Activated CD8-positive, alpha-beta memory T cell treated with anti-CD3 and anti-CD28 coated beads, Interleukin-2, amount 10 ng/mL, durations not matched to agents 7 days and 5 days (primary cell): ENCODE results near the gene PIP4K2B. TPM values are rescaled to one million over a fixed set of nuclear protein-coding genes. Genes with fewer than 3 reads are reported as not detected.

ENCODE experiments used
- ATAC-seq: fragments of 150-1000 bp; cut with Tn5 transposase; one replicate; pipeline ENCODE4 v1.10.0; 2021; ENCODE audit warnings: moderate library complexity
- CTCF ChIA-PET: fragments of 350-600 bp; sonication (Branson Sonifier 250); formaldehyde crosslinking; loops from one replicate; lab custom pipeline; 2021; ENCODE audit warnings: antibody characterized with exemption; lab: Charles Lee
- DNase-seq: peaks from one replicate; pipeline ENCODE4 v3.0.0-alpha.2; 2020
- H3K27ac Mint-ChIP-seq: one replicate; pipeline ENCODE4 v1.8.0; 2021; ENCODE audit warnings: mild to moderate bottlenecking, mixed read lengths
- H3K27me3 Mint-ChIP-seq: one replicate; pipeline ENCODE4 v1.8.0; 2021; ENCODE audit warnings: mixed read lengths
- H3K36me3 Mint-ChIP-seq: one replicate; pipeline ENCODE4 v1.8.0; 2021; ENCODE audit warnings: mild to moderate bottlenecking, mixed read lengths
- H3K4me1 Mint-ChIP-seq: one replicate; pipeline ENCODE4 v1.8.0; 2021; ENCODE audit warnings: mixed read lengths
- H3K4me3 Mint-ChIP-seq: one replicate; pipeline ENCODE4 v1.8.0; 2021; ENCODE audit warnings: mild to moderate bottlenecking, moderate library complexity, mixed read lengths
- H3K9me3 Mint-ChIP-seq: one replicate; pipeline ENCODE4 v1.8.0; 2022; ENCODE audit warnings: low read depth, mixed read lengths
- total RNA-seq, 2 experiments: library from RNA; stranded (reverse); gene quantifications; one replicate each; pipeline ENCODE4 v1.2.3, GENCODE V29; 2021

The PIP4K2B gene
- total RNA-seq: 10 to 100 TPM; 37.6 TPM

DNA sequence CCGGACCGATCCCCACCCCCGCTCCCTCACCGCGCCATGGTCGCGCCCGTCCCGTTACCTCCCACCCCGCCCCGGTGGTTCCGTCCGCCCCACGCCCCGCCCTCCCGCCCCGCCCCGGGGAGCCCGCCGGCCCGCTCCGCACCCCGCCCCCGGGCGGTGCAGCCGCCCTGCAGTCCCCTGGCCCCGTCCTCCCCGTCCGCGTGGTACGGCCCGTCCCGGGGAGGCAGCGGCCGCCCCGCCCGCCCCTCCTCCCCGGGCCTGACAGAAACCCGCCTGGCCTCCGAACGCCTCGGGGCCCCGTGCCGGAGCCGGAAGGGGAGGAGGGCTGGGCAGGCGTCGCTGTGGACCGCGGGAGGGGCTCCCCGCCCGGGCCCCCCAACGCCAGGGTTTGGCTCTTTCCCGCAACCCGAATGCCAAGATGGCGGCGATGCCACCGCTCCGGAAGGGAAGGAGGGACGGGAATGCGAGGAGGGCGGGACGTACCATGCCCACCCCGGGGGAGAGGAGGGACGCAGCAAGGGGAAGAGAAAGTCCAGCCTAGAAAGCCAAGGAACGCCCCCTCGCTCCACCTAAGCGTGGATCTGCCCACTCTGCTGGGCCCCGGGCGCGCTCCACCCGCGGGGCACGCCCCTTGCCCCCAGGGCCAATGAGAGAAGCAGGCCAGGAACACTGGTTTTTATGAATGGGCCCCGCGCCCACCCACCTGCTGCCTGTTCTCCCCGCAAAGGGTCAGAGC lies at the start of gene PIP4K2B:
PIP4K2B (minus strand) TSS at position 56 of the 736 bp plus-strand sequence. CDS start 132 bp downstream, outside the sequence.
- peak; percentile 85 for ATAC-seq
- CTCF ChIA-PET: interaction anchor here (0.5 to 0.9 kb wide), 2 partner anchors 12 to 100 kb away, joined by 3 read pairs; no protein-coding TSS in a partner anchor
- peaks cover 33% of the 10 kb centered on the region for H3K36me3 Mint-ChIP-seq

DNA sequence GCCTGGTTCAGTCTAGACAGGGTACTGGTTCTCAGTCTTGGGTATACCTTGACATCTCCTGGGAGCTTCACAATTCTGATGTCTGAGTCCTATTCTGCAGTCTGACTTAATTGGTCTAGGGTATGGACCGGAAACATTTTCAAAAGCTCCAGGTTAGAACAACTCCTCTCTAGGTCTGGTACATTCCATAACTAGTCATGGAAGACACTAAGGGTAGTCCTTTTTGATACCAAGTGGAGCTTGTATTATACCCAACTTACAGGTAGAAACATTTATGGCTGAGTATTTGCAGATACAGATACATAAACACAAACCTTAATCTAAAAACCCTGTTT lies 49.2 kb upstream of the PIP4K2B start:
- ATAC-seq: no peak
- H3K36me3 Mint-ChIP-seq: peaks cover 61% of the 10 kb centered on the region
- no peak for DNase-seq
- H3K4me1 Mint-ChIP-seq: peaks cover 35% of the 10 kb centered on the region
- H3K9me3 Mint-ChIP-seq: no peaks in the 10 kb centered on the region
- no peak overlapping the region for H3K4me3 Mint-ChIP-seq
- no peak overlapping the region for H3K27ac Mint-ChIP-seq
- no peaks in the 10 kb centered on the region for H3K27me3 Mint-ChIP-seq
- CTCF ChIA-PET: no interaction called here

More for the DNA sequence above, at the start of gene PIP4K2B:
- Mint-ChIP-seq H3K9me3 (no peaks in the 10 kb centered on the region), H3K27ac (peak within 1 kb of the TSS; percentile 79), H3K27me3 (no peaks in the 10 kb centered on the region), H3K4me3 (peak within 1 kb of the TSS; percentile 90), H3K4me1 (peaks cover 35% of the 10 kb centered on the region)
- DNase-seq: peak; percentile 94

DNA sequence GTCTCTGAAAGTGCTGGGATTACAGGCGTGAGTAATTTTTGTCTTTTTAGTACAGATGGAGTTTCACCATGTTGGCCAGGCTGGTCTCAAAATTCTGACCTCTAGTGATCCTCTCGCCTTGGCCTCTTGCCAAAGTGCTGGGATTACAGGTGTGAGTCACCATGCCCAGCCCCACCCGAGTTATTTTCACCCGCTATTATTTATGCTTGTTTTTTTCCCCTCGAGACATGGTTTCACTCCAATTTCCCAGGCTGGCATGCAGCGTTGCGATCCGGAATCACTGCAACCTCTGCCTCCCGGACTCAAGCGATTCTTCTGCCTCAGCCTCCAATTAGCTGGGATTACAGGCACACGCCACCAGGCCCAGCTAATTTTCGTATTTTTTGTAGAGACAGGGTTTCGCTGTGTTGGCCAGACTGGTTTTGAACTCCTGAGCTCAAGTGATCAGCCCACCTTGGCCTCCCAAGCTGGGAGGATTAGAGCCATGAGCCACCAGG lies 45.0 kb upstream of the PIP4K2B start:
- Mint-ChIP-seq H3K4me1 (peaks cover 9% of the 10 kb centered on the region), H3K27me3 (no peaks in the 10 kb centered on the region), H3K9me3 (no peaks in the 10 kb centered on the region), H3K4me3 (no peak overlapping the region), H3K27ac (no peak overlapping the region), H3K36me3 (peaks cover 22% of the 10 kb centered on the region)
- CTCF ChIA-PET: no interaction called here
- no peak for DNase-seq
- no peak for ATAC-seq

GRCh38 chr17:38825762-38826247 lies 26.4 kb upstream of the PIP4K2B start:
- Mint-ChIP-seq H3K9me3 (no peaks in the 10 kb centered on the region), H3K4me3 (peak overlapping the region; percentile 96), H3K27me3 (no peaks in the 10 kb centered on the region), H3K36me3 (peaks cover 7% of the 10 kb centered on the region), H3K4me1 (peaks cover 28% of the 10 kb centered on the region), H3K27ac (peak overlapping the region; percentile 100)
- ATAC-seq (no peak), DNase-seq (no peak)
- CTCF ChIA-PET: interaction anchor here (0.7 to 1.7 kb wide), 2 partner anchors 14 to 28 kb away, joined by 4 to 6 read pairs; partner anchors contain the start of gene RPL23

GRCh38 chr17:38824899-38825761 lies 25.8 kb upstream of the PIP4K2B start, which contains the start of gene CWC25:
CWC25 (minus strand) TSS chr17:38825321; CDS start chr17:38825183, 138 bp downstream.
- Mint-ChIP-seq H3K27ac (peak within 1 kb of the TSS; percentile 100), H3K27me3 (no peaks in the 10 kb centered on the region), H3K36me3 (peaks cover 14% of the 10 kb centered on the region), H3K4me3 (peak within 1 kb of the TSS; percentile 96), H3K9me3 (no peaks in the 10 kb centered on the region), H3K4me1 (peaks cover 28% of the 10 kb centered on the region)
- ATAC-seq (peak; percentile 83), DNase-seq (peak; percentile 96)
- CTCF ChIA-PET: interaction anchor here (0.7 to 1.7 kb wide), 4 partner anchors 13 to 46 kb away, joined by 3 to 6 read pairs (median 4); partner anchors contain the start of gene RPL23

DNA sequence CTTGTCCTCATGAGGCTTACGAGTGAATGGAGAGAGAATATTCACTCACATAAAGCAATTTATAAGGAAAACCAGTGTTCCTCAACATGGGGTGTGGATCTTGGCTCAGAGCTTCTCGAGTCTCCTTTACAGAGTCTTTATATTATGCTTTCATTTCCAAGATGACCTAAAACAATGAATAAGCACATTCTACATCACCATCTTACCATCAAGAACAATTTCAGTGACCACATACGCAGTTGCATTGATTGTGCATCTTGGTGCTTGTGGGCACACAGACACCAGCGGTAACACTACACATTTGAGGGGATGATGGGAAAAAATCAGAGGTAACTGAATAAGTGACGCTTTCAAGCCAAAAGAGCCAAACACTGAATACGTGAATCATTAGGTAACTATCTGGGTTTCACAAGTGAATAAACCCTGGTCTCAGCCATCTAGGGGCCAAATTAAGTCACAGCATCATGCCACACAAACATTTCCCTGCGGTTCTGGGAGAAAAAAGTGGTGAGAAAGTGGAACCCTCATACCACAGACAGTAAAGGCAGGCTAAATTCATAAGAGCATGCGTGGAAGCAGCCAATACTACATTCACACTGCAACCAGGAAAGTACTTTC lies 16.3 kb upstream of the PIP4K2B start:
- peaks cover 16% of the 10 kb centered on the region for H3K4me1 Mint-ChIP-seq
- DNase-seq (peak; percentile 69), ATAC-seq (peak; percentile 74)
- no peak overlapping the region for H3K4me3 Mint-ChIP-seq
- CTCF ChIA-PET: no interaction called here
- H3K27ac Mint-ChIP-seq: peak overlapping the region; percentile 71
- H3K36me3 Mint-ChIP-seq: peaks cover 29% of the 10 kb centered on the region
- no peaks in the 10 kb centered on the region for H3K27me3 Mint-ChIP-seq
- no peaks in the 10 kb centered on the region for H3K9me3 Mint-ChIP-seq

- H3K4me3 Mint-ChIP-seq: no peak overlapping the region
- H3K36me3 Mint-ChIP-seq: peaks cover 42% of the 10 kb centered on the region
- H3K4me1 Mint-ChIP-seq: no peaks in the 10 kb centered on the region
- ATAC-seq (no peak), DNase-seq (no peak)
- CTCF ChIA-PET: no interaction called here
- no peaks in the 10 kb centered on the region for H3K27me3 Mint-ChIP-seq
- no peaks in the 10 kb centered on the region for H3K9me3 Mint-ChIP-seq
- H3K27ac Mint-ChIP-seq: no peak overlapping the region
These were observed 10.5 kb upstream of the PIP4K2B start for GRCh38 chr17:38809828-38810227.

DNA sequence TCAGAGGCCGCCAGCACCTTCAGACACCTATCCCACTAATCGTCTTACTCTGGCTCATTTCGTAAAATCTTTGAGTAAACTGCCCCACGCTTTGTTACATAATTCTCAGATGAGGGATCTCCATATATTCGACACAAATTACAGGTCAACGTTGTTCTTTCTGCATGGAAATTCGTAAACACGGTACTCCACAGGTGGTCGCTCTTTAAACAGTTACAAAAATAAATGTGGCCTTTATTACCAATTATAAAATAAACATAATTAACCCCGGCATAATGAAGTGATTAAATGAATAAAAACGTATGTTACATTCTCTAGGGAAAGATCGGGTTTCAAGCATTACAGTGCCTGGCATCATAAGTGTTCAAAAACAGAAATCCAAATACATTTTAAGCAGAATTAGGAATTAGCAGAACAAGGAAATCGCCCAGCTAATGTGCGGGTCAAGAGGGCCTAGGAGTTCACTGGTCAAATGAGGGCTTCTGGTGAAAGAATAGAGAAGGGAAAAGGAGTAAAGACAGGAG lies 943 bp upstream of the PIP4K2B start:
- H3K27ac Mint-ChIP-seq: peak overlapping the region; percentile 71
- H3K36me3 Mint-ChIP-seq: peaks cover 33% of the 10 kb centered on the region
- ATAC-seq: no peak
- no peaks in the 10 kb centered on the region for H3K9me3 Mint-ChIP-seq
- H3K4me1 Mint-ChIP-seq: peaks cover 35% of the 10 kb centered on the region
- CTCF ChIA-PET: interaction anchor here (0.5 kb wide), 1 partner anchor 99 kb away, joined by 3 read pairs; no protein-coding TSS in a partner anchor
- no peaks in the 10 kb centered on the region for H3K27me3 Mint-ChIP-seq
- DNase-seq: no peak
- peak overlapping the region; percentile 75 for H3K4me3 Mint-ChIP-seq

GRCh38 chr17:38798614-38799500 lies 499 bp downstream of the PIP4K2B start:
- Mint-ChIP-seq H3K27me3 (no peaks in the 10 kb centered on the region), H3K27ac (peak overlapping the region; percentile 79), H3K4me3 (peak overlapping the region; percentile 90), H3K36me3 (peaks cover 29% of the 10 kb centered on the region), H3K9me3 (no peaks in the 10 kb centered on the region), H3K4me1 (peaks cover 37% of the 10 kb centered on the region)
- ATAC-seq (peak; percentile 43), DNase-seq (peak; percentile 80)
- CTCF ChIA-PET: interaction anchor here (0.7 to 1.6 kb wide), 5 partner anchors 11 to 354 kb away, joined by 3 to 5 read pairs (median 3); partner anchors contain the start of gene PSMB3

DNA sequence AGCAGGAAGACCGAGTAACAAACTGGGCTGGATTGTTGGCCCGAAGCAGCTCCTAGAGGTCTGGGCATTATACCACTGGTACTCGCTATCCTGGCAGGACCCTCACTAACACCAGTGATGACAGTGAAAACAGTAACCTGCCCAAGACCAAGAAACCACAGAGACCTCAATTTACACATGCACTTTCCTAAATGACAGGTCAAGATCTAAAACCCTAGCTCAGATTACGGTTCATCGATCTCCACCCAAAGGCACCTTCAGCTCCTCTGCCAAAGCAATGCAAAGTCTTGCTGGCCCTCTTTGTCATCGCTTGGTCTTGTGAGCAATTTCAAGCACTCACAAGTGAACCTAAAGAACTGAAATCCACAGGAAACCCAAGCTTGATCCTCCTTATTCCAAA lies 1.5 kb downstream of the PIP4K2B start:
- no peak for ATAC-seq
- H3K4me1 Mint-ChIP-seq: peaks cover 37% of the 10 kb centered on the region
- H3K27me3 Mint-ChIP-seq: no peaks in the 10 kb centered on the region
- no peak for DNase-seq
- peak overlapping the region; percentile 79 for H3K27ac Mint-ChIP-seq
- peak overlapping the region; percentile 90 for H3K4me3 Mint-ChIP-seq
- no peaks in the 10 kb centered on the region for H3K9me3 Mint-ChIP-seq
- CTCF ChIA-PET: interaction anchor here (1.0 to 1.7 kb wide), 5 partner anchors 18 to 355 kb away, joined by 3 to 5 read pairs (median 3); partner anchors contain the start of gene PSMB3
- H3K36me3 Mint-ChIP-seq: peaks cover 24% of the 10 kb centered on the region

DNA sequence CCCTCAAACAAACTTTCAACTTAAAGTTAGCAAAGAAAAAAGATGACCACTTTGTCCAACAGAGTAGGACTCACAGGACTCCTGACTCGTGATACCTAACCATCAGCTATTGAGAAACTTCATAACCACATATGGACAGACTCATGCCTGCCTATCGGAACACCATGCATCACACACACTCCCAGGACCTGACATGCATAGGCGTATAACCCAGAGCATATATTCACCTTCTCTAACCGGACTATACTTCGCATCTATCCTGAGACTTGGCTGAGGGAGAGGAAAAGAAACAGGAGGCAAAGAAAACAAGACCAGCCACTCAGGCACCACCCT lies 2.2 kb downstream of the PIP4K2B start:
- DNase-seq (no peak), ATAC-seq (no peak)
- no peak overlapping the region for H3K4me3 Mint-ChIP-seq
- H3K36me3 Mint-ChIP-seq: peaks cover 22% of the 10 kb centered on the region
- CTCF ChIA-PET: interaction anchor here (1.5 to 1.7 kb wide), 2 partner anchors 35 to 68 kb away, joined by 3 to 5 read pairs; no protein-coding TSS in a partner anchor
- H3K9me3 Mint-ChIP-seq: no peaks in the 10 kb centered on the region
- H3K27me3 Mint-ChIP-seq: no peaks in the 10 kb centered on the region
- H3K4me1 Mint-ChIP-seq: peaks cover 38% of the 10 kb centered on the region
- no peak overlapping the region for H3K27ac Mint-ChIP-seq
